Heart left ventricle (tissue), 16 donors: Measurements from ENCODE around the gene CYB5R4. TPM values are rescaled to one million over a fixed set of nuclear protein-coding genes. Genes with fewer than 3 reads are reported as not detected.
"Not testable (repeated sequence)": the region's sequence is repeated elsewhere in the genome, so short reads cannot be mapped to it uniquely, and the experiment has no call there.

ENCODE experiments used
- ATAC-seq, 4 donors: fragments of 200-7000 bp; cut with Tn5 transposase; one replicate each; pipeline ENCODE4 v1.9.1; 2020 to 2022; ENCODE audit warnings: moderate library complexity in 4 of 4, mild to moderate bottlenecking in 3 of 4, moderate number of reproducible peaks in 1 of 4
- DNase-seq, 5 donors: peaks; one replicate each; pipeline ENCODE4 v3.0.0-alpha.2; 2020
- H3K27ac ChIP-seq, 12 donors: fragments of 200-600 bp; sonication (generic) in 4 of 12; one replicate each; pipeline versions ENCODE4 v1.5.0 to v1.8.0; 2016 to 2022; ENCODE audit warnings: mild to moderate bottlenecking in 2 of 12
- H3K27me3 ChIP-seq, 9 donors: fragments of 200-600 bp; sonication (generic) in 2 of 9; one replicate each; pipeline versions ENCODE4 v1.5.1 to v1.8.0; 2016 to 2022; ENCODE audit warnings: mild to moderate bottlenecking in 3 of 9
- H3K36me3 ChIP-seq, 9 donors: fragments of 200-600 bp; sonication (generic) in 2 of 9; one replicate each; pipeline versions ENCODE4 v1.5.0 to v1.8.0; 2018 to 2022; ENCODE audit warnings: mild to moderate bottlenecking in 2 of 9
- H3K4me1 ChIP-seq, 12 donors: fragments of 200-600 bp; sonication (generic) in 4 of 12; one replicate each; pipeline versions ENCODE4 v1.5.0 to v1.8.0; 2016 to 2022; ENCODE audit warnings: mild to moderate bottlenecking in 3 of 12
- H3K4me3 ChIP-seq, 12 donors: fragments of 200-600 bp; sonication (generic) in 4 of 12; one replicate each; pipeline versions ENCODE4 v1.5.0 to v1.8.0; 2017 to 2022; ENCODE audit warnings: mild to moderate bottlenecking in 9 of 12, moderate library complexity in 4 of 12
- H3K9me3 ChIP-seq, 12 donors: fragments of 200-600 bp; sonication (generic) in 4 of 12; one replicate each; pipeline versions ENCODE4 v1.5.0 to v1.8.0; 2016 to 2022; ENCODE audit warnings: mild to moderate bottlenecking in 1 of 12
- CTCF ChIP-seq, 12 donors: fragments of 200-600 bp; sonication (generic) in 4 of 12; IDR thresholded peaks; one replicate each; pipeline versions ENCODE4 v1.5.0 to v1.8.0; 2018 to 2022; ENCODE audit warnings: antibody characterized with exemption in 12 of 12, mild to moderate bottlenecking in 5 of 12
- POLR2A ChIP-seq, 2 donors: fragments of 450-650 bp; IDR thresholded peaks; one replicate each; pipeline ENCODE4 v1.6.1; 2017; ENCODE audit warnings: antibody characterized with exemption in 2 of 2, mild to moderate bottlenecking in 2 of 2, moderate library complexity in 2 of 2
- WGBS, 4 donors: extraction: QIAGEN DNeasy Blood & Tissue Kit in 2 of 4; methylation state at CpG; one replicate each; pipeline versions ENCODE4 v1.1.5 to v1.1.7; 2013 to 2018; 5-methylcytosine and 5-hydroxymethylcytosine counted together
- intact Hi-C, 10 donors: fragments of 100-400 bp; cut with DNase I; formaldehyde crosslinking; loops; one replicate each; pipeline versions ENCODE4 v1.11.1 to v1.14.2; 2022
- polyA plus RNA-seq, 2 donors: library from polyadenylated mRNA; stranded (reverse); fragments of 200-250 nt; gene quantifications; one replicate each; pipeline ENCODE4 v1.2.3, GENCODE V29; 2013
- total RNA-seq, 9 donors: library from RNA; depleted of rRNA in 2 of 9; stranded (reverse); fragments of >200 nt in 2 of 9; fragmentation: NEBNext Ultra II Directional in 3 of 9; extraction: Animal tissue kit (Norgen Biotek cat#: 25700) in 3 of 9; gene quantifications; one replicate each; pipeline versions ENCODE4 v1.1.0 to v1.2.4, GENCODE V29; 2016 to 2023
- donor health status: ischemic (EF 13 %, LVEDD 7.1; RV severe dilation, severe dysfunction).
- donor health status: healthy with polysubstance abuse.
- donor health status: DM: no; HTN: yes; CAD: no.
- donor health status: DM: no; HTN: no; CAD: no.
- donor health status: ischemic (EF 25% LVEDD 6.9; RV normal size, moderate dysfunction).
- donor health status: ischemic (EF 25% LVEDD 5.7; RV mildly dilated, moderate dysfunction).
- donor health status: healthy.
- donor health status: DM: yes; HTN: yes; CAD: no.
- donor health status: ischemic (EF 35%, LVEDD 5.7; RV mildly dilated, moderate dysfunction).
- donor health status: nonischemic (EF 11% LVEDD 7.7; RV severe dilation, severe dysfunction).
- donor health status: DM: yes; HTN: yes; CAD: no.
- donor health status: PGD.
- donor health status: ischemic (EF 29% LVEDD 5.4; RV normal size, mild dysfunction).
- donor health status: nonischemic (EF 23%, LVEDD 6.1; RV moderate dilation, normal function).

The CYB5R4 gene
- total and polyA plus RNA-seq, 11 donors: 1.3 to 29.0 (median 15.6) TPM

DNA sequence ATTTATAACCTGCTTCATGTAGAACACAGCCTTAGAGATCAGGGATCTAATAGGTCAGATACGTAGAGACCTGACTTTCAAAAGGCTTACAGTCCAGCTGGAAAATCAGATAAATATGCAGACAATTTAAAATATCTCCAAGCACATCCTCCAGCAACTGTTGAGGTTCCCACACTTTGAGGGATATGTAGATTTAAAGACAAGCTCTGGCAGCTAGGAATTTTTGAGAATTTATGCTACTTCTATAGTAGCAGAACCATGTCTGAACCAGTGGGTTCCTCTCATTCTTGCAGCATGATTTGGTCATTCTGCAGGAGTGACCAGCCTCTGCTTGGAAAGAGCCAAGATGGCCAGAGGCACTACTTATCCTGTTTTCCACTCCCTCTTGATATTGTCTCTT, 60.5 kb downstream of the CYB5R4 start:
- whole genome bisulfite sequencing, 4 donors: 91 to 100% (median 99%) methylated on average over 1 of the region's 1 CpG
- ATAC-seq: no peak

GRCh38 chr6:83921315-83921714, 61.8 kb downstream of the CYB5R4 start:
- DNase-seq: no peak
- Histone ChIP-seq H3K4me3 (no peak overlapping the region), H3K4me1 (no peaks in the 10 kb centered on the region), H3K36me3 (peaks cover 0 to 44% (median 29%) of the 10 kb centered on the region in 9 donors), H3K9me3 (no peaks in the 10 kb centered on the region), H3K27ac (no peak overlapping the region), H3K27me3 (no peaks in the 10 kb centered on the region)
- ATAC-seq: no peak
- TF ChIP-seq CTCF (IDR thresholded peaks at IDR 0.05) (no peak), POLR2A (IDR thresholded peaks at IDR 0.05) (no peak)
- WGBS, 4 donors: 90 to 95% (median 92%) methylated on average over 5 of the region's 5 CpGs
- intact Hi-C loops: no loop called here

More for the DNA sequence above, 60.5 kb downstream of the CYB5R4 start:
- no peak overlapping the region for H3K4me3 ChIP-seq
- no peaks in the 10 kb centered on the region for H3K27me3 ChIP-seq
- H3K4me1 ChIP-seq: no peaks in the 10 kb centered on the region
- H3K27ac ChIP-seq: no peak overlapping the region
- no peak for TF ChIP-seq POLR2A (IDR thresholded peaks at IDR 0.05)
- TF ChIP-seq CTCF (IDR thresholded peaks at IDR 0.05): no peak
- intact Hi-C loops: no loop called here
- peaks cover 0 to 32% (median 16%) of the 10 kb centered on the region in 9 donors for H3K36me3 ChIP-seq
- DNase-seq: no peak
- no peaks in the 10 kb centered on the region for H3K9me3 ChIP-seq

DNA sequence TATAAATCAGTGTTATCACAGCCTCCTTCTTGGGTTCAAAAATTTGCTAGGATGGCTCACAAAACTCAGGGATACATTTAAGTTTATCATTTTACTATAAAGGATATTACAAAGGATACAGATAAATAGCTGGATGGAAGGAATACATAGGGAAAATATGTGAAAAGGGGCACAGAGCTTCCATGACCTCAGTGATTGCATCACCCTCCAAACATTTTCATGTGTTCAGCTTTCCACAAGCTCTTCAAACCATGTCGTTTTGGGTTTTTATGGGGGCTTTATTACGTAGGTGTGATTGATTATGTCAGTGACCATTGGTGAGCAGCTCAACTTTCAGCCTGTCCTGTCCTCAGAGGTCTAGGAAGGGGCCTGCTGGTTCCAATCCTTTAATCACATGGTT, 68.0 kb downstream of the CYB5R4 start:
- no peaks in the 10 kb centered on the region for H3K27me3 ChIP-seq
- H3K4me3 ChIP-seq: no peak overlapping the region
- ATAC-seq: no peak
- H3K9me3 ChIP-seq: no peaks in the 10 kb centered on the region
- H3K36me3 ChIP-seq: peaks cover 0 to 77% (median 56%) of the 10 kb centered on the region in 9 donors
- 81 to 90% (median 84%) methylated on average over 2 of the region's 2 CpGs for WGBS, 4 donors
- TF ChIP-seq POLR2A (IDR thresholded peaks at IDR 0.05) (no peak), CTCF (IDR thresholded peaks at IDR 0.05) (no peak)
- intact Hi-C loops: no loop called here
- H3K4me1 ChIP-seq: no peaks in the 10 kb centered on the region
- H3K27ac ChIP-seq: no peak overlapping the region
- DNase-seq: no peak

DNA sequence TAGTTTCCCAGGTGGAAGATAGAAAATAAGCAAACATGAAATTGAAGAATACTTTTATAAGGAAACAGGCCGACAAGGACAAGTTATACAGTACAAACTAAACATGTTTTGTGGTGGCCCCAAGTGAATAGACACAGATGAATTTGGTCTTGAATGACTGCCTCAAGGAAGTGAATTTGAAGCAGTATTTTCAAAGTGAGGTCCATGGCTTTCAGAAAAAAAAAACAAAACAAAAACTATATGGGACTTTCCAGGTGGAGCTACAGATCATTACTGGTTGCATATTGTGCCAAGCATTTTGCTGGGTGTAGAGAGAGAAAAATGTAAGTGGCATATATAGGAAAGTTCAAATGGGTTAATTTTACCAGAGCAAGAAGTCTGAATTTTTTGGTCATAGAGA, 68.8 kb downstream of the CYB5R4 start:
- intact Hi-C loops: no loop called here
- H3K4me3 ChIP-seq: no peak overlapping the region
- 86 to 98% (median 96%) methylated on average over 1 of the region's 1 CpG for WGBS, 4 donors
- no peak for TF ChIP-seq POLR2A (IDR thresholded peaks at IDR 0.05)
- TF ChIP-seq CTCF (IDR thresholded peaks at IDR 0.05): no peak
- DNase-seq: no peak
- no peak overlapping the region for H3K27ac ChIP-seq
- ATAC-seq: no peak
- no peaks in the 10 kb centered on the region for H3K27me3 ChIP-seq
- H3K36me3 ChIP-seq: peaks cover 0 to 80% (median 61%) of the 10 kb centered on the region in 9 donors
- no peaks in the 10 kb centered on the region for H3K9me3 ChIP-seq
- no peaks in the 10 kb centered on the region for H3K4me1 ChIP-seq

GRCh38 chr6:83946201-83946833, 86.8 kb downstream of the CYB5R4 start:
- H3K27ac ChIP-seq, H3K27me3 ChIP-seq, H3K4me3 ChIP-seq, DNase-seq, intact Hi-C loops, H3K4me1 ChIP-seq, ATAC-seq: not testable (repeated sequence)
- 96 to 99% (median 97%) methylated on average over 4 of the region's 4 CpGs for WGBS, 4 donors
- H3K36me3 ChIP-seq: peaks cover 0 to 28% (median 12%) of the 10 kb centered on the region in 9 donors
- peaks cover 0 to 30% (median 0%) of the 10 kb centered on the region in 12 donors for H3K9me3 ChIP-seq

DNA sequence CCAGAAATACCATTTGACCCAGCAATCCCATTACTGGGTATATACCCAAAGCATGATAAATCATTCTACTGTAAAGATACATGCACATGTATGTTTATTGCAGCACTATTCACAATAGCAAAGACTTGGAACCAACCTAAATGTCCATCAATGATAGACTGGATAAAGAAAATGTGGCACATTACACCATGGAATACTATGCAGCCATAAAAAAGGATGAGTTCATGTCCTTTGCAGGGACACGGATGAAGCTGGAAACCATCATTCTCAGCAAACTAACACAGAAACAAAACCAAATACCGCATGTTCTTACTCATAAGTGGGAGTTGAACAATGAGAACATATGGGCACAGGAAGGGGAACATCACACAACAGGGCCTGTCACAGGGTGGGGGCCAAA, 88.5 kb downstream of the CYB5R4 start:
- H3K4me1 ChIP-seq, intact Hi-C loops, H3K4me3 ChIP-seq, H3K27ac ChIP-seq, H3K27me3 ChIP-seq, DNase-seq, ATAC-seq: not testable (repeated sequence)
- Histone ChIP-seq H3K36me3 (peaks cover 0 to 13% (median 0%) of the 10 kb centered on the region in 9 donors), H3K9me3 (peaks cover 0 to 31% (median 0%) of the 10 kb centered on the region in 12 donors)
- WGBS, 4 donors: 94 to 97% (median 97%) methylated on average over 2 of the region's 2 CpGs
